Fibroblast of pulmonary artery (primary cell): ENCODE data around the gene SLC43A1.

Experiments
- DNase-seq: peaks from one replicate; pipeline ENCODE4 v3.0.0-alpha.2; 2010; ENCODE audit warnings: low read depth
- H3K4me3 ChIP-seq: replicated peaks from 2 replicates; pipeline ENCODE4 v1.5.1; 2011; ENCODE audit warnings: low read depth, mild to moderate bottlenecking, control low read depth, low read length, moderate library complexity
- CTCF ChIP-seq: IDR thresholded peaks from 2 replicates; pipeline ENCODE4 v1.5.1; 2011; ENCODE audit warnings: mild to moderate bottlenecking, control low read depth, low read length, inconsistent platforms; ENCODE audit errors: missing control alignments

Gene SLC43A1

DNA sequence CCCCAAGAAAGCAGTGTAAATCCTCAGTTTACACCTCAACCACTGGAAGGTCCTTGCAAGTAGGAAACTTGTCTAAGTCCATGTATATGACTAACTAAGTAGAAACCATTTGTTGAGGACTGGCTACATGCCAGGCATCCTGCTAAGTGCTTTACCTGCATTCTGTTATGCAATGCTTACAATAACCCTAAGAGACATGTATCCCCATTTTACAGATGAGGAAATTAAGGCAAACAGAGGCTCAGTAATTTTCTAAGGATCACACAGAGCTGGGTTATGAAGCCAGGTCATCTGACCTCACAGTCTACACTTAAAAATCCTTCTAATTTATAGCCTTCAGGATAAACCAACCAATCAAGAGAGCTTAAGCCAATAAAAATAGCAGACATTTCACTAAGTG, 13.5 kb upstream of the SLC43A1 start:
- TF ChIP-seq CTCF = no peak
- no peak overlapping the region for H3K4me3 ChIP-seq
- no peak for DNase-seq

DNA sequence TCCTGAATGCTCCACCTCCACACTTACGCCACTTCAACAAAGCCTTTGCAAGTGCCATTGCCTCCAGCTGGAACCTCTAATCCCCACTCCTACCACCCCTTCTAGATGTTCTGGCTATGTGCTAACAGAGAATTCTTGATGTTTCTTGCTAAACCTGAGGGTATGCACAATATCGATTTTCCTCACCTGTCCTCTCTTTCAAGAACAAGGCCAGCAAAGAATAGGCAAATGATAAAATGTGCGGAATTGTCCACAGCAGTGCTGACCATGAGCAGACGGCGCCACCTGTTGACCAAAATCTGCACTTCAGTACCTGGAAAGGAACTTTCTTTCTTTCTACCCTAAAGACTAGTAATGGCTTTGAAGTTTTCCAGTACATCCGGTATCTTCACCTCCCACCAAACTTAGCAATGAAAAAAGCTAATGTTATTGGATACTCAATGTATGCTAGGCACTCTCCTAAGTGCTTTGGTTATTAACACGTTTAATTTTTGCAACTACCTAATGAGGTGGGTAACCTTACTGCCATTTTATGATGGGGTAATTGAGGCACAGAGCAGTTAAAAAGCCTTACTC, 11.6 kb upstream of the SLC43A1 start:
- no peak overlapping the region for H3K4me3 ChIP-seq
- TF ChIP-seq CTCF = peak; percentile 97
- peak; percentile 75 for DNase-seq

- no peak for TF ChIP-seq CTCF
- no peak overlapping the region for H3K4me3 ChIP-seq
- DNase-seq = no peak
These were observed 7.9 kb upstream of the SLC43A1 start for GRCh38 chr11:57523419-57523818.

DNA sequence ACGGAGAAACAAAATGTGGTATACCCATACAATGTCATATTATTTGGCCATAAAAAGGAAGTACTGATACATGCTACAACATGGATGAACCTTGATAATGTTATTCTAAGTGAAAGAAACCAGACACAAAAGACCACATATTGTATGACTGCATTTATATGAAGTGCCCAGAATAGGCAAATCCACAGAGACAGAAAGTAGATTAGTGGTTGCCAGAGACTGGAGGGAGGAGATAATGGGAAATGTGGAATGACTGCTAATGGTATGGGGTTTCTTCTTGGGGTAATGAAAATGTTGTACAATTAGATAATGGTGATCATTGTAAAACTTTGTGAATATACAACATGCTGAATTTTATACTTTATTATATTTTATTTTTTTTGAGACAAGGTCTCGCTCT, 5.6 kb upstream of the SLC43A1 start:
- no peak for TF ChIP-seq CTCF
- DNase-seq = no peak
- H3K4me3 ChIP-seq = no peak overlapping the region

- DNase-seq = no peak
- peak overlapping the region; percentile 86 for H3K4me3 ChIP-seq
- no peak for TF ChIP-seq CTCF
These were observed 550 bp upstream of the SLC43A1 start for GRCh38 chr11:57516061-57516443.

- DNase-seq = peak; percentile 26
- peak overlapping the region; percentile 86 for H3K4me3 ChIP-seq
- no peak for TF ChIP-seq CTCF
These were observed 767 bp downstream of the SLC43A1 start for GRCh38 chr11:57514538-57515331.
